Measurements from ENCODE around the gene SPO11. TPM values are rescaled to one million over a fixed set of nuclear protein-coding genes. Genes with fewer than 3 reads are reported as not detected.

Gene SPO11
- total and polyA plus RNA-seq, 2 of the 13 experiments (the other 11 are each of a cell fraction or from before 2014, with no cell fraction given) = not detected

GRCh38 chr20:57351042-57351783 lies 21.6 kb downstream of the SPO11 start, which contains the start of gene RAE1 (continued):
- TF ChIP-seq RERE (CRISPR knock-in tag; IDR thresholded peaks at IDR 0.05; ENCODE audit: low read depth) (no peak), ZFY (CRISPR knock-in tag; IDR thresholded peaks at IDR 0.05) (peak; percentile 99), ZNF678 (CRISPR knock-in tag; IDR thresholded peaks at IDR 0.05) (peak; percentile 88), ZNF138 (CRISPR knock-in tag; IDR thresholded peaks at IDR 0.05; ENCODE audit: low read depth) (0 out of 2 replicates have a peak, but pooled peaks have one; percentile 83), RBFOX2 (IDR thresholded peaks at IDR 0.05; ENCODE audit: low read depth, low read length) (peak; percentile 96), STAT6 (CRISPR knock-in tag; IDR thresholded peaks at IDR 0.05; ENCODE audit: borderline replicate concordance) (no peak), CCDC6 (CRISPR knock-in tag; IDR thresholded peaks at IDR 0.05) (no peak; the same call in 1 of the 2 replicates), ZFAT (CRISPR knock-in tag; conservative IDR thresholded peaks at IDR 0.05) (peak; percentile 90; the same call in 1 of the 2 replicates), ZNF225 (CRISPR knock-in tag; IDR thresholded peaks at IDR 0.05) (peak; percentile 90; the same call in 1 of the 2 replicates), RBM22 (optimal IDR thresholded peaks at IDR 0.05; ENCODE audit: low read length) (no peak), SIN3A (IDR thresholded peaks at IDR 0.05; ENCODE audit: borderline replicate concordance, low read depth, low read length) (no peak), SP140L (CRISPR knock-in tag; IDR thresholded peaks at IDR 0.05; ENCODE audit: borderline replicate concordance) (no peak)
- TF ChIP-seq, protein P1, sequence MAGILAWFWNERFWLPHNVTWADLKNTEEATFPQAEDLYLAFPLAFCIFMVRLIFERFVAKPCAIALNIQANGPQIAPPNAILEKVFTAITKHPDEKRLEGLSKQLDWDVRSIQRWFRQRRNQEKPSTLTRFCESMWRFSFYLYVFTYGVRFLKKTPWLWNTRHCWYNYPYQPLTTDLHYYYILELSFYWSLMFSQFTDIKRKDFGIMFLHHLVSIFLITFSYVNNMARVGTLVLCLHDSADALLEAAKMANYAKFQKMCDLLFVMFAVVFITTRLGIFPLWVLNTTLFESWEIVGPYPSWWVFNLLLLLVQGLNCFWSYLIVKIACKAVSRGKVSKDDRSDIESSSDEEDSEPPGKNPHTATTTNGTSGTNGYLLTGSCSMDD (CRISPR knock-in tag; IDR thresholded peaks at IDR 0.05) = no peak
